OCI-LY1 (cell line): Measurements from ENCODE around the gene CCDC138.

Source experiments
- CTCF ChIP-seq: fragments of 200-600 bp; sonication (generic), shearing (Covaris generic); IDR thresholded peaks from 2 replicates; pipeline ENCODE4 v1.5.1; 2017; ENCODE audit warnings: mild to moderate bottlenecking, antibody characterized with exemption, low read length, moderate library complexity, mixed read lengths
- EZH2 ChIP-seq: fragments of 200-600 bp; sonication (generic), shearing (Covaris generic); IDR thresholded peaks from 2 replicates; pipeline ENCODE4 v1.8.0; 2017; ENCODE audit warnings: borderline replicate concordance, mixed run types, mild to moderate bottlenecking, antibody characterized with exemption, low read length, moderate library complexity, mixed read lengths

- no peak for TF ChIP-seq EZH2
- no peak for TF ChIP-seq CTCF
Observed at GRCh38 chr2:108884619-108885018, 98.0 kb downstream of the CCDC138 start.
